Smooth muscle cell (in vitro differentiated cells): ENCODE results near the gene GADD45B. TPM values are rescaled to one million over a fixed set of nuclear protein-coding genes. Genes with fewer than 3 reads are reported as not detected.
"Not testable (repeated sequence)": the region's sequence is repeated elsewhere in the genome, so short reads cannot be mapped to it uniquely, and the experiment has no call there.

Experiments used
- DNase-seq: peaks from one replicate; lab custom pipeline; 2025; ENCODE audit not compliant: unreplicated experiment; lab: John Stamatoyannopoulos, UW
- H2AFZ ChIP-seq: fragments of 200-600 bp; sonication (generic); 2 replicates; pipeline ENCODE4 v1.6.0; 2016; ENCODE audit warnings: antibody characterized with exemption, low read depth, mild to moderate bottlenecking
- H3F3A ChIP-seq: fragments of 200-600 bp; sonication (generic); 2 replicates; pipeline ENCODE4 v1.6.0; 2017; ENCODE audit warnings: antibody characterized with exemption, low read depth
- H3K27ac ChIP-seq: fragments of 200-600 bp; sonication (generic); 2 replicates; pipeline ENCODE4 v1.5.1; 2016; ENCODE audit warnings: low read depth, mild to moderate bottlenecking
- H3K27me3 ChIP-seq: fragments of 200-600 bp; sonication (generic); 2 replicates; pipeline ENCODE4 v1.6.1; 2016; ENCODE audit warnings: low read depth, mild to moderate bottlenecking
- H3K36me3 ChIP-seq: fragments of 200-600 bp; sonication (generic); 2 replicates; pipeline ENCODE4 v1.5.1; 2016; ENCODE audit warnings: low read depth
- H3K4me1 ChIP-seq: fragments of 200-600 bp; sonication (generic); 2 replicates; pipeline ENCODE4 v1.5.1; 2016; ENCODE audit warnings: low read depth
- H3K4me2 ChIP-seq: fragments of 200-600 bp; sonication (generic); 2 replicates; pipeline ENCODE4 v1.6.0; 2016; ENCODE audit warnings: mild to moderate bottlenecking
- H3K4me3 ChIP-seq: fragments of 200-600 bp; sonication (generic); 2 replicates; pipeline ENCODE4 v1.5.1; 2016; ENCODE audit warnings: mild to moderate bottlenecking
- H3K79me2 ChIP-seq: fragments of 200-600 bp; sonication (generic); 2 replicates; pipeline ENCODE4 v1.6.0; 2016; ENCODE audit warnings: low read depth, mild to moderate bottlenecking
- H3K9ac ChIP-seq: fragments of 200-600 bp; sonication (generic); 2 replicates; pipeline ENCODE4 v1.6.0; 2016; ENCODE audit warnings: low read depth
- H3K9me3 ChIP-seq: fragments of 200-600 bp; sonication (generic); replicated peaks from 2 replicates; pipeline ENCODE4 v1.5.1; 2016; ENCODE audit warnings: low read depth
- H4K20me1 ChIP-seq: fragments of 200-600 bp; sonication (generic); 2 replicates; pipeline ENCODE4 v1.6.0; 2016; ENCODE audit warnings: low read depth
- CTCF ChIP-seq: fragments of 200-600 bp; sonication (generic); IDR thresholded peaks from 2 replicates; pipeline ENCODE4 v1.5.1; 2017; ENCODE audit warnings: borderline replicate concordance, mild to moderate bottlenecking, antibody characterized with exemption; ENCODE audit not compliant: insufficient read depth, poor library complexity, severe bottlenecking
- WGBS: methylation state at CpG from one replicate; pipeline ENCODE4 v1.1.7; 2016; ENCODE audit warnings: low lambda C conversion rate; 5-methylcytosine and 5-hydroxymethylcytosine counted together
- polyA plus RNA-seq: library from polyadenylated mRNA; unstranded; fragments of >200 nt; fragmentation: Nextera tagmentation; extraction: Ambion mirVana; gene quantifications from 2 replicates; pipeline ENCODE4 v1.2.1, GENCODE V29; 2016
- total RNA-seq: library from RNA; depleted of rRNA; stranded (reverse); fragments of >200 nt; gene quantifications from 2 replicates; pipeline ENCODE4 v1.2.3, GENCODE V29; 2014

The GADD45B gene
- total and polyA plus RNA-seq, 2 experiments from 2014 or later, result 252 to 533 TPM

- 96% methylated on average over 16 of the region's 16 CpGs for WGBS
- no peak overlapping the region for H3K4me3 ChIP-seq
- H3K79me2 ChIP-seq, result no peaks in the 10 kb centered on the region
- no peak overlapping the region for H3K4me2 ChIP-seq
- no peak for TF ChIP-seq CTCF
- no peak for DNase-seq
- H3K4me1 ChIP-seq, result peaks cover 7% of the 10 kb centered on the region
- no peaks in the 10 kb centered on the region for H3F3A ChIP-seq
- no peak overlapping the region for H3K27ac ChIP-seq
- no peaks in the 10 kb centered on the region for H4K20me1 ChIP-seq
- H3K9ac ChIP-seq, result no peak overlapping the region
- H2AFZ ChIP-seq, result no peak overlapping the region
- no peaks in the 10 kb centered on the region for H3K27me3 ChIP-seq
- no peaks in the 10 kb centered on the region for H3K9me3 ChIP-seq
- H3K36me3 ChIP-seq, result no peaks in the 10 kb centered on the region
Observed at GRCh38 chr19:2514981-2515518, 39.1 kb downstream of the GADD45B start.

GRCh38 chr19:2516727-2517126, 40.8 kb downstream of the GADD45B start:
- TF ChIP-seq CTCF, result no peak
- 90% methylated on average over 13 of the region's 18 CpGs for WGBS
- no peak overlapping the region for H3K4me3 ChIP-seq
- no peak overlapping the region for H3K27ac ChIP-seq
- H3K9me3 ChIP-seq, result no peaks in the 10 kb centered on the region
- H3K36me3 ChIP-seq, result no peaks in the 10 kb centered on the region
- H4K20me1 ChIP-seq, result no peaks in the 10 kb centered on the region
- H3K9ac ChIP-seq, result no peak overlapping the region
- no peak overlapping the region for H3K4me2 ChIP-seq
- peaks cover 7% of the 10 kb centered on the region for H3K4me1 ChIP-seq
- H3K27me3 ChIP-seq, result no peaks in the 10 kb centered on the region
- H3K79me2 ChIP-seq, result no peaks in the 10 kb centered on the region
- no peak for DNase-seq
- H3F3A ChIP-seq, result peaks cover 1% of the 10 kb centered on the region
- no peak overlapping the region for H2AFZ ChIP-seq

- Histone ChIP-seq H2AFZ (no peak overlapping the region), H3K4me2 (peak overlapping the region; percentile 40), H3K27me3 (no peaks in the 10 kb centered on the region), H4K20me1 (no peaks in the 10 kb centered on the region), H3K27ac (peak overlapping the region; percentile 75), H3K4me1 (peaks cover 7% of the 10 kb centered on the region), H3K79me2 (no peaks in the 10 kb centered on the region), H3K4me3 (no peak overlapping the region), H3K36me3 (no peaks in the 10 kb centered on the region), H3K9me3 (no peaks in the 10 kb centered on the region), H3K9ac (peak overlapping the region; percentile 8), H3F3A (peaks cover 9% of the 10 kb centered on the region)
- DNase-seq, result no peak
- TF ChIP-seq CTCF, result no peak
- 28% methylated on average over 35 of the region's 35 CpGs for WGBS
Observed at GRCh38 chr19:2517881-2518601, 42.1 kb downstream of the GADD45B start.

GRCh38 chr19:2518856-2519255, 42.9 kb downstream of the GADD45B start:
- WGBS, result 66% methylated on average over 11 of the region's 11 CpGs
- not testable (repeated sequence) for H3K4me3 ChIP-seq, H4K20me1 ChIP-seq, H2AFZ ChIP-seq, H3K9ac ChIP-seq, H3K27ac ChIP-seq, H3K36me3 ChIP-seq, H3K27me3 ChIP-seq, H3K79me2 ChIP-seq, DNase-seq, H3K9me3 ChIP-seq, H3K4me2 ChIP-seq, H3K4me1 ChIP-seq
- peaks cover 14% of the 10 kb centered on the region for H3F3A ChIP-seq
